Measurements from ENCODE around the gene LSM10.

Gene LSM10

DNA sequence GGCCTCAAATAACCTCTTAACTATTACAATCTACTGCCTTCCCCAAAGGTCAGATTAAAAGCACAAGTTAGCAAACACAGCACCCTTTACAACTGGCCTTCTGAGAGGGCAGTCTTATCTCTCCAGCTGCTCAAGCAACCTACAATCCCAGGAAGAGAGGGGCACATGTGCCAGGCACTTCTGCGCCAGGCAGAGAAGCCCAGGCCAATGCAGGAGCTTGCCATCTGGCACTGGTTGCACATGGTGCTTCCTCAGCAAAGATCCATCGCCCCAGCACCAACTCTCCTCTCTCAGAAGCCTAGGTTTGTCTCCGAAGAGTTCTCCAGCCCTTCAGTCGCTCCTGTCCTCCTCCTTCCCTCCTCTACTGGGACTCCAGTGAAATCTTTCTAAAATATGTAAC, 14.5 kb downstream of the LSM10 start:
- no peak for DNase-seq (ENCODE audit: low read depth in 2 of 2)

DNA sequence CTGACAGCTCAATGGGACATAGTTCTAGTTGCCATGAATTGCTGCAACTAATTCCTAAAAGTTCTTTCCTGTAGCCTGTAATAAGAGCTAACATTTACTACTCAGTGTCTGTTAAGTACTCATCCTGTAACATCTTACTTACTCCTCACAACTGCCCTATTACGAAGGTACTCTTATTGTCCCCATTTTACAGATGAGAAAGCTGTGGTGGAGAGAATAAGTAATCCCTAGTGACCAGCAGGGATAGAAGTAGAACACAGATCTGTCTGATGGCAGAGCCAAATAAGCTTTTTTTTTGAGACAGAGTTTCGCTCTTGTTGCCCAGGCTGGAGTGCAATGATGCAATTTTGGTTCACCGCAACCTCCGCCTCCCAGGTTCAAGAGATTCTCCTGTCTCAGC, 15.0 kb downstream of the LSM10 start:
- DNase-seq (ENCODE audit: low read depth in 2 of 2), result no peak

DNA sequence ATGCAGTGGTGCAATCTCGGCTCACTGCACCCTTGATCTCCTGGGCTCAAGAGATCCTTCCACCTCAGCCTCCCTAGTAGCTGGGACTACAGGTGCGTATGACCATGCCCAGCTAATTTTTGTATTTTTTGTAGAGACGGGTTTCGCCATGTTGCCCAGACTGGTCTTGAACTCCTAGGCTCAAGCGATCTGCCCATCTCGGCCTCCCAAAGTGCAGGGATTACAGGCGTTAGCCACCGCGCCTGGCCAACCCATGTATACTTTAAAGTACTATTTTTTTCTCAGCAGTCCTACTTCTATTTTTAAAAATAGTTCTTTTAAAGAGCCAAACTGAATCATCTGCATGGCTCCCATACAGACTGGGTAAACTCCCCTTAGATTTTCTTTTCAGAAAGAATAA, 15.5 kb downstream of the LSM10 start:
- no peak for DNase-seq (ENCODE audit: low read depth in 2 of 2)

DNA sequence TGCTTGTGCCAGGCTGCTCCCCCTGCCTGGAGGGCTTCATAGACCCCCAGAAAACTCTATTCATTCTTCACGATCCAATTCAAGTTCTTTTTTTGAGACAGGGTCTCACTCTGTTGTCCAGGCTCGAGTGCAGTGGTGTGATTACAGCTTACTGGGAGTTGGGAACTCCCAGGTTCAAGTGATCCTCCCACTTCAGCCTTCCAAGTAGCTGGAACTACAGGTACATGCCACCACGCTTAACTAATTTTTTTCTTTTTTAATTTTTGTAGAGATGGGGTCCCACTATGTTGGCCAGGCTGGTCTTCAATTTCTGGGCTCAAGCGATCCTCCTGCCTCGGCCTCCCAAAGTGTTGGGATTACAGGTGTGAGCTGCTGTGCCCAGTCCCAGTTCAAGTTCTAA, 16.3 kb downstream of the LSM10 start:
- DNase-seq (ENCODE audit: low read depth in 2 of 2), result no peak

DNA sequence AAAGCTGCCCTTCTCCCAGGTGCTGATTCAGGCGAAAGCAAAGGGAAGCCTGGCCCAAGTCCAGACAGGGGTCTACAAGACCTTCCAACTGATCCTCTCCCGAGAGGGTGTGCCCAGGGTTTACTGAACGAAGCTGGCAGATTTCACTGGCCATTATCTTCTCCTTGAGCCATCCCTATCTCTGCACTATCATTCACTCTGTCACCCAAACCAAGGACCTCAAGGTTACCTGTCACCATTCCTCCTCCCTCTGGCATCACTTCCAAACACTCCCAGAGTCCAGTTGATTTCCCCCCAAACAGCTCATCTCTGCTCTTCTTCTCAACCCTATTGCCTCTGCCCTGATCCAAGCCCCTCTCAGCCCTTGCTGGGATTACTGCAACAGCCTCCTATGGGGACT, 16.9 kb downstream of the LSM10 start:
- no peak for DNase-seq (ENCODE audit: low read depth in 2 of 2)

DNA sequence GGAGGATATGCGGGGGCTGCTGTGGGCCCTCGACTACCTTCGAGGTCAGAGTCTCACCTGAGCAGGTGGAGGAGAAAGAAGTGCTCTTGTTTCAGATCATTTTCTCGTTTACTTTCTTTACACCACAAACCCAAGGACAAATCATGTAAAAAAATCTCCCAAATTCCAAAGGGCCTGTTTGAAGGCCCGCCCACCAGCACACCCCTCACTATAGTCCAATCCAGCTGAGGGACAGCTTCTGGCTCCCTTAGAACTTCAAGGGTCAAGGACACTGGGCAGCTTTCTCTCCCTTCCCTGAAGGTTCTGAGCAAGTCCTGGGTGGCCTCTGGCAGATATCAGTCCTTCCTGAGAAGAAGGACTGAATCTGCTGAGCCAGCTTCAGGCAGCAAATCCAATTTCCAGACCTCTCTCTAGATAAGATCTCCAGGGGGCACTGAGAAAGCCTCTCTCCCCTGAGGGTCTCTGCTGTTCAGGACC, 17.5 kb downstream of the LSM10 start:
- DNase-seq (ENCODE audit: low read depth in 2 of 2), result no peak

DNA sequence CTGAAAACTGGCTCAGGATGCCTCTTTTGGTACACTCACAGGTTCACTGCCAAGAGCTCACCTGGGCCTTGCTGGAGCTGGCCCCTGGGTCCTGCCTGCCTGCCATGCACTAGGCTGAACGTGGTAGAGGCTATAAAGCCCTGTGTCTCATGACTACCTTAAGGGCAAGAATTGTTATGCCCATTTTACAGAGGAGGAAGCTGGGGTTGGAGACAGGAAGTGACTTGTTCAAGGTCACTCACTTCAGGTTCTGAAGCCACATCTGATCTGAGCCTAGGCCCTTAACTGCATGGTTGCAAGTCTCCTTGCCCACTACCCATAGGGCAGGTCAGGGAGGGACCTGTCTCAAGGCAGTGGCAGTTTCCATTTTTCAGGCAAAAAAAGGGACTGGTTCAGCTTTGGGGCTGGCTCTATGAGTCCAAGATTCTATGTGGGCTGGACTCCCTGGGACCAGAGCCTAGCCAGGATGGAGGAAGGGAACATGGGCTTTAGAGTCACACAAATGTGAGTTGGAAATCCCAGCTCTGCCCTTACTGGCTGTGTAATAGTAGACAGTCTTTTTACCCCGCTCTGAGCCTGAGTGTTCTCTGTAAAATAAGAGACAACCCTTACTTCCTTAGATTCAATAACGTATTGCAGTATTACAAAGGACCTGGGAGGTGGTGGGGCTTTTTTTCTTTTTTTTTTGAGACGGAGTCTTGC, 19.8 kb downstream of the LSM10 start:
- no peak for DNase-seq (ENCODE audit: low read depth in 2 of 2)

DNA sequence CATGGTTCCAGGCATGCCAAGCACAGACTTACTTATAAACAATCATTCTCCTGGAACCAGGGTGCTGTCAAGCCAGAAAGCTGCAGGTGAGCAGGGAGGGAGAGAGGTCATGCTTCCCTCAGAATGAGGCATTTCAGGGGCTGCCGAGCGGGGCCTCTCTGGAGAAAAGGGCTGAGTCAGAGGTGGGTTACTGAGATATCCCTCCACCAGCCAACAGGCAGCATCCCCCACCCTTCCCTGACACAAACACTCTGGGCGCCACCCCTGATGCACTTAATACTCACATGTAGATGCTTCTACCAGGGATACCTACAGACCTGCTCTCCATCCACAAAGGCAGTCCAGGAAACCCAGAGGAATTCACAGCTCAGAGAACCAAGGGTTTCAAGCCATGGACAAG, 25.1 kb downstream of the LSM10 start:
- no peak for DNase-seq (ENCODE audit: low read depth in 2 of 2)

DNA sequence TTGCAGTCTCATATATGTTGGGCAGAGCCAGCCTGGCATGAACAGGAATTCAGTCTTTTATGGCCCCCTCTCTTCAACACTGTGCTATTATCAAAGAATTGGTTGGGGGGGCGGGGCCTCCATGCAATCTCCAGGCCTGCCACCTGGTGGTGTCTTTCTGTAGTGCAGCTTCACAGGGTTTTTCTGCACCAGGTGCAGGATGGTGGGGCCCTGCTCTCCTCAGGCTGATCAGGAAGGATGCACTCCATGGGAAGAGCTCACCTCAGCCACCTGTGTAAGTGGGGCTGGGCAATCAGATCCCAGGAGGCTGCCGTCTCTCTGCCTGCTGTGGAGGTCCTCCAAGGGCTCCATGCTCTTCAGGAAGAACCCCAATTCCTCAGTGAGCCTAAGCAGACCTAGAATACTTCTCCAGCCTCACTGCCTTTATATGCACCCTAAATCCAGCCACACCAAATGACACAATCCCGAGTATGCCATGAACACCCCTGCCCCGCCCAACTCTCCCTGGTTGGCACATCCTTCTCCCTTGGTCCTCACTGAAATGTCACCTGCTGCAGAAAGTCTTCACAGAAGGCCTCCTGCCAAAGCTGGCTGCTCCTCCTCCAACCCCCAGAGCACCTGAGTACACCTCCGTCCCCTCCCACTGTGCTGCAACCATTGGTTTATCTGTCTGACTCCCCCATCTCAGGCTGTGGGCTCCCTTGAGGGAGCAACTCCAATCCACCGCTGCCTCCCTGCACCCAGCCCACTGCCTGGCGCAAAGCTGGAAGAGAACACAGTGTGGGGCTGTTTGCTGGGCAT, 28.4 kb downstream of the LSM10 start:
- DNase-seq (ENCODE audit: low read depth in 2 of 2), result peak; percentile 62 to 67

DNA sequence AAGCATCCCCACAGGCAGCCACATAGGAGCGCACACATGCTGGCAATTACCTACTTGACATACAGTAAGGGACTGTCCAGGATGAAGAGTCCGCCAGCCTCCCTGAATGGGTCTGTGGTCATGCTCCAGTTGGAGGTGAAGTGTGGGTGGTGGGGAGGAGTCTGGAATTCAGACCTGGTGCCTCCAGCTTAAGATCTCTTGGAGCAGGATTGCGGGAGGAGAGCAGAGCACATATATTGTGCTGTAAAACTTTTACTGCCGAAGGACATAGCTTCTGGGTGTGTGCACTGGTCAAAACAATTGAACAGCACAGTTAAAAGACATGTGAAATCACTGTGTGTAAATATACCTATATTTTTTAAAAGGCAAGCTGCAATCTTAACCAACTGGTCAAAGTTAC, 29.9 kb downstream of the LSM10 start:
- DNase-seq (ENCODE audit: low read depth in 2 of 2), result no peak

DNA sequence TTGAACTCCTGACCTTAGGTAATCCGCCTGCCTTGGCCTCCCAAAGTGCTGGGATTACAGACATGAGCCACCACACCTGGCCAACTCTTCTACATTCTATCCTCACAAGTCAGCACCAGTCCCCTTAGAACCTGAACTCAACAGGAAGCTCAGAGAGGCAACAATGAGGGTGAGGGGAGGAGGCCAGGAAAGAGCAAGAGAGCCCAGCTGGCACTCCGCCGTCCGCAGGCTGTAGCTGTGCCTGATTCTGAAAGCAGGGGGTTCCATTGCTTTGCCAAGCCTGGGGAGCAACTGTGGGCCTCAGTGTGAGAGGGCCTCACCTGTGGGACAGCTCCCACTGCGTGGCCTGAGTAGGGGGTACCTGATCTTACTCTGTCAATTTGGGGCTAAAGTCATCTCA, 30.6 kb downstream of the LSM10 start:
- no peak for DNase-seq (ENCODE audit: low read depth in 2 of 2)

DNA sequence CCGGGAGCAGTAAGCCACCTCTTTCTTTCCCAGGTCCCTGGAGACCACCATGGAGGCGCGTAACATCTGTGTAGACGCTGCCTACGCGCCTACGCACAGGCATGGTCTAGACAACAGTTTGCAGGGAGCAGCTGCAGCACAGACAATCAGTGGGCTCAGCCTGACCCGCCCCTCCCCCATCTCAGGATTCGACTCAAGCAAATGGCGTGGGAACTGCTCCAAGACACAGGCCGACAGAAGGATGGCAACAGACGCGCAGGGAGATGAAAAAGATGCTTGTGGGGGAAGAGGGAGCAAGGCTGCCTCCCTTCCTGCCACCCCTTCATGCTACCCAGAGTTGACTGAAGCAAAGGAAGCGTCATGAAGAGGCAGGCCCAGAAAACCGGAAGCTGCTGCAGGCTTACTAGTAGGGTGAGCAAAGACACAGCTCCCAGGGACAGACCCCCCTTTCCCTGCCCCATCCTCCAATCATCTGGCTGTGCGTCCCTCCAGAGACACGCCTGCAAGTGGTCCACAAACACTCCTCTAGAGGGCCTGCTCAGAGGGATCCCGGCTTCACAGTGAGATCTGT, 31.5 kb downstream of the LSM10 start:
- peak; percentile 31 to 34 for DNase-seq (ENCODE audit: low read depth in 2 of 2)

DNA sequence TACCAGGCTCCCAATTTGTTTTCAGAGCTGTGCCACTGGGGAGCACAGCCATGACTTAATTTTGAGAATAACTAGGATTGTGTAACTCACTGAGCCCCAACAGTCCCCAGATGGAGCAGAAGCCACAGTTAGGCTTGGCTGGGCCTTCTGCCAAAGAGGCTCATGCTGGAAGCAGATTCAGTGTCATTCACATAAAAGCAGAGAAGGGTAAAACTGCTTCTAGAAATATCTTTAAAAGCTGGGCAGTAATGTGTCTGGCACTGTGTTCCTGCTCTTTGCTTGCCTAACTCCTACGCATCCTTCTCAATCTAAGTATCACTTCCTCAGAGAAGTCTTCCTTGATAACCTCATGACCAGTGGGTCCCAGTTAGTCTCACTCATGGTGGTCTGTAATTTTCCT, 32.3 kb downstream of the LSM10 start:
- DNase-seq (ENCODE audit: low read depth in 2 of 2), result no peak

DNA sequence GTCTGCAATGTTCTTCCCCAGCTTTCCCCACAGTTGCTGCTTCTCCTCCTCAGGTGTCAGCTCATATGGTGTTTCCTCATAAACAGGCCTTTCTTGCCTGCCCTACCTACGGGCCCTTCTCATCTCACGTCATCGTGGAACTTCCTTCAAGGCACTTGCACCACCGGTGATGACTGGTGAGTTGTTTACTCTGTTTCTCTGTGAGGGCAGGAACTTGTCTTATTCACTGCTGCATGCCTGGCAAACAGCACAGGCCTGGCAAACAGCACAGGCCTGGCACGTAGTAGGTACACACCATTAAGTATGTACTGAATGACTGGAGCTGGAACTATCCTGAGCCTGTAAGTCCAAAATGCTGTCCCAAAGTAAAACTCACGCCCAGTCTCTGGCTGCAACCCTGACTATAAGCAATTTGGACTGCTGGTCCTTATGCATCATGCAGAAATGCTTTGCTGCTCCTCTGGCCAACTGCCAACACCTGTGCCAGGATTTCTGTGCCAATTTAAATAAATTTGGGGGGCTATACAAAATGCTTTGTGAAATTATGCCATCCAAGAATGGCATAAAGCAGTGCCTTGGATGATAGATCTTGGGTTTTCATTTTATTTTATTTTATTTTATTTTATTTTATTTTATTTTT, 37.7 kb downstream of the LSM10 start:
- no peak for DNase-seq (ENCODE audit: low read depth in 2 of 2)

DNA sequence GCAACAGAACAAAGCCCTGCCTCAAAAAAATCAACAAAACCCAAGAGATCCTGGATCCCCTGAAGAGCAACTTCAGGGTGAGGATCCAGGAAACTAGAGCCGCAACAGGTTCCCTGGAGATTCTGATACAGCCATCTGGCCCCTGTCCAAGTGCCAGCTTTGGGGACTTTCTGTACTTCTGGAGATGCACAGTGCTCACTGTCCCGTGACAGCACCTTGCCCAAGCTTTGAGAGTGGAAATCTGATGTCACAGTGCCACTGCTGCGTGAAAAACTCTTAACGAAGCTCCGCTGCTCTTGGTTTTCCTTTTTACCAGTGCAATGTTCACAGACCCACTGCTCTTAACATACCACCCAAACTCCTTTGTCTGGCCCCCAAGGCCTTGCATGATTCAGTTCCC, 38.3 kb downstream of the LSM10 start:
- no peak for DNase-seq (ENCODE audit: low read depth in 2 of 2)

DNA sequence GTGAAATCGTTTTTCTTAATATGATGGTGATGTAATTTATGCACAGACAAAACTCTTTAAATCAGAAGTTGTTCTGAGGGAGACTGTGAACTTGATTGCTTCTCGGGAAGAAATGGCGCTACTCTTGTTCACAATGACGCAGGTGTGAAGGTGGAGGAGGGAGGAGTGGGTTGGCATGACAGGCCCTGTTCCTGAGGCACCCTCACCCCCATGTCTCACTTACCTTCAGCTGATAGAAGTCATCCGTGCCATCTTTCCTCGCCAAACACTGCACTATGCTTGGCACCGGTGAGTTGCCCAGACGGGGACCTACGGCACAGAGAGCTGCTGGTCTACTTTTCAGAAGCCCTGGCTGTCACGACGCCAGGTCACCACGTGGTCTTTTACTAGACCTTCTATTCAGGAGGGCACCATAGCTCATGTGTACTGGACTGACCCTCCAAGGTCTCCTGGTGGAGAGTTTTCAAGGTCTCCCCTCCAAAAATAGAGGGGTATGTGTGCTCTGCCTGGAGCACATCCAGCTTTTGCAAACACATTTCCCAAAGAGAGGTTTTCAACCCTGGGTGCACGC, 39.1 kb downstream of the LSM10 start:
- DNase-seq (ENCODE audit: low read depth in 2 of 2), result no peak

DNA sequence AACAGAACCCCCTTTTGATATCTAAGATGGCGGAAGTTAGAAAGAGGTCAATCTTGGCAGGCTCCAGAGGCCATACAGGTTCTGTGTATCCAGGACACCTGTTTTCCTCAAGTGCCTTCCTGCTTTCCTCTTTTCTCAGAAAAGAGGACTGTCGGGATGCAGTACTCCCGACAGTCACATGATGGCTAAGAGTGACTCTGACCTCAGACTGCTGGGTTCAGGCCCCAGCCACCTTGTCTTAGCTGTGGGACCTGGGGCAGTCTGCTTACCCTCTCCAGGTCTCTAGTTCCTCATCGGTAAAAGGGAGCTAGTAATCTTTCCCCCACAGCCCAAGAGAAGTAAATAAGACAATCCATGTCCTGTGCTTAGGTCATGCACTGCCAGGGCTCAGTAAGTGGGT, 41.9 kb downstream of the LSM10 start:
- DNase-seq (ENCODE audit: low read depth in 2 of 2), result no peak

DNA sequence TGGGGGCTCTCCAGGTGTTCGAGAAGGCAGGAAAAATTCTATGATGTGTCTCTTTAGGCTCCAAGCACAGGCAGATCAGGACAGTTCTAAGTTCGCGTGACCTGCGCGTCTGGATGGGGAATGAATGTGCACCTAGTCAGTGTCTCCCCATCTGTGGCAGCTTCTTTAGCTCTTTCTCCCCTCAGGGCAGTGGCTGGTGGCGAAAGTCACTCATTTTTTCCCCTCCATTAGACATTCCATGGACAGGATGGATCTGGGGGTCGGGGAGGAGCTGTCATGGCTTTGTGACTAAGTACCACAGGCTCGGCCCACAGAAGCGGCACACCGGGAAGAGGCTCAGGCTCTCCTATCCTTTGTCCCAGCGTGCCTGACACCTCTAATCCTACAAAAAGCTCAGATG, 43.2 kb downstream of the LSM10 start:
- no peak for DNase-seq (ENCODE audit: low read depth in 2 of 2)

DNA sequence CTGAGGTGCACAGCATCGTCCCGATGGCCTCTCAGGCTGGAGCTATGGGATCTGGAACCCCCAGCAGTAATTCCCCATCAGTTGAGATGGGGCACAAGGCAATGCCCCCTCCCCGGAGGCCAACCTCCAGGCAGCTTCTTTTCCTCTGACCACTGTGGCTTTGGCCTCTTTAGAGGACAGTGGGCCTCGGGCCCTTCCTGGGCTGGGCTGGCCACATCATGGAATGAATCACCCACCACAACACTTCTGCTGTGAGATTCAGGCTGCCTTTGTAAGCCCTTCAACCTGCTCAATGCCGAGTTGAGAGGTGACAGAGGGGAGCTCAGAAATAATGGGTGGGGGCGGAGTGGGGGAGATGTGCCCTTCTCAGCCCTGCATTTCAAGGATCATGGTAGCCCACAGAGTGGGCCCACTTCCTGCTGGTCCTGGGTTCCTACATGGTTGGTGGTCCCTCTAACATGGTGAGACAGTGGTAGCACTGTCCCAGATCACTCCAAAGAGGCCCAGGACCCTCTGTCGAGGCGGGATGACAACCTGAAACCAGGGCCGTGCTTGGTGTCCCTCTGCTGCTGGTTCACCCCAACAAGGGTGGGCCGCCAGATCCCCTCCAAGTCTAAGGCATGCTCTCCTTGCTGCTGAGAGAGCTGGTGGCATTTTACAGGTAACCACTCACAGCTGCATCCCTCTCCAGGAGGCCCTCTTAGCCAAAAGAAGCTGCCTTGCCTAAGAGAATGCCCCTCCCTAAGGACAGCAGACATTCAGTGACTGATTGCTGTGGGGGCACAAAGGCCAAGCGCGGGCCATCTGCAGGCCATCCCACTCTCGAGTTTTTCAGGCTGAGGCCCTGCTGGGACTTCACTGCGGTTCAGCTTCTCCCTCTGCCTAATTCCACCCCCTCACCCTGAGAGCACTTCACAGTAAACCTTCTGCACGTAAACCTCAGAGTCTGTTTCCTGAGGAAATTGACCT, 44.5 kb downstream of the LSM10 start:
- no peak for DNase-seq (ENCODE audit: low read depth in 2 of 2)

DNA sequence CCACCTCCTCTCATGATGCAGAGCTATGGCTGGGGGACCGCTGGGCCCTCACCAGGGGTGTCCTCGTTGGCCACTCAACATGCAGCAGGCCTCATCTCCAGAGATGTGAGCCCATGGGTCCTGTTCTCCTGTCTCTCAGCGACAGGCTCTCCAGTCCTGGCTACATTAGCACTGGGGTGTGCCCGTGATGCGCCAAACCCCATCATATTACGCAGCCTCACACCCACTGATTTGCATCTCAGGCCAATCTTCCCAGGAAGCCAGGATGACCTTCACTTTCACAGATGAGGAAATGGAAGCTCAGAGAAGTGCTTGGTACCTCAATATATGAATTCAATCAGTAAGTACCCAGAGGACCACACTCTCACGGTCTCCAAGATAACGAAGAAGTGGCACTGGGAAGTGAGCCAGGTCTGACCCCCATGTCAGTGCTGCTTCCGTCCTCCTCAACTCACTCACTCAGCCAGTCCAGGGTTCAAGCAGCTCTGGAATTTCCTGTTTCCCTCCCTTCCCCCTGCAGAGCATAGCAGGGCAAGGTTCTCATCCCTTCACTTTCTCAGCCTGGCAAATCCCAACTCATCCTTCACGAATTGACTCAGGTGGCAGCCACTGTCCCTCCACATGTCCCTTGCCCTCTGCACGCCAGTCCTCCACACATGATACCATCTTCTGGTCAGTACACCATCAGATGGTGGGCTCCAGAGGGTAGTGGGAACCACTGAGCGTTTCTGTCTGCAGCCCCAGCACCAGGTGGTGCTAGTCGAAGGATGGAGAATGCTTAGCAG, 45.4 kb downstream of the LSM10 start:
- no peak for DNase-seq (ENCODE audit: low read depth in 2 of 2)
